VCaP (cell line): ENCODE data around the gene SLC25A33.

Experiments
- H3K27ac ChIP-seq: fragments of 450-650 bp; 2 replicates; pipeline ENCODE4 v1.5.1; 2017
- CTCF ChIP-seq: fragments of 450-650 bp; conservative IDR thresholded peaks from 2 replicates; pipeline ENCODE4 v1.5.1; 2017; ENCODE audit warnings: mild to moderate bottlenecking, moderate library complexity

Gene SLC25A33

GRCh38 chr1:9593492-9594465 lies 54.5 kb downstream of the SLC25A33 start:
- no peak for TF ChIP-seq CTCF
- H3K27ac ChIP-seq = peak overlapping the region; percentile 18; the same call in 1 of the 2 replicates

GRCh38 chr1:9594471-9595155 lies 55.3 kb downstream of the SLC25A33 start:
- TF ChIP-seq CTCF = no peak
- H3K27ac ChIP-seq = no peak overlapping the region

GRCh38 chr1:9595156-9595967 lies 56.1 kb downstream of the SLC25A33 start:
- TF ChIP-seq CTCF = no peak
- H3K27ac ChIP-seq = no peak overlapping the region

GRCh38 chr1:9595968-9596340 lies 56.7 kb downstream of the SLC25A33 start:
- no peak for TF ChIP-seq CTCF
- H3K27ac ChIP-seq = no peak overlapping the region

GRCh38 chr1:9596415-9597123 lies 57.3 kb downstream of the SLC25A33 start:
- no peak for TF ChIP-seq CTCF
- no peak overlapping the region for H3K27ac ChIP-seq

- TF ChIP-seq CTCF = no peak
- no peak overlapping the region for H3K27ac ChIP-seq
These were observed 58.4 kb downstream of the SLC25A33 start for GRCh38 chr1:9597361-9598315.
